Measurements from ENCODE around the gene RIN2.

Gene RIN2, protein sequence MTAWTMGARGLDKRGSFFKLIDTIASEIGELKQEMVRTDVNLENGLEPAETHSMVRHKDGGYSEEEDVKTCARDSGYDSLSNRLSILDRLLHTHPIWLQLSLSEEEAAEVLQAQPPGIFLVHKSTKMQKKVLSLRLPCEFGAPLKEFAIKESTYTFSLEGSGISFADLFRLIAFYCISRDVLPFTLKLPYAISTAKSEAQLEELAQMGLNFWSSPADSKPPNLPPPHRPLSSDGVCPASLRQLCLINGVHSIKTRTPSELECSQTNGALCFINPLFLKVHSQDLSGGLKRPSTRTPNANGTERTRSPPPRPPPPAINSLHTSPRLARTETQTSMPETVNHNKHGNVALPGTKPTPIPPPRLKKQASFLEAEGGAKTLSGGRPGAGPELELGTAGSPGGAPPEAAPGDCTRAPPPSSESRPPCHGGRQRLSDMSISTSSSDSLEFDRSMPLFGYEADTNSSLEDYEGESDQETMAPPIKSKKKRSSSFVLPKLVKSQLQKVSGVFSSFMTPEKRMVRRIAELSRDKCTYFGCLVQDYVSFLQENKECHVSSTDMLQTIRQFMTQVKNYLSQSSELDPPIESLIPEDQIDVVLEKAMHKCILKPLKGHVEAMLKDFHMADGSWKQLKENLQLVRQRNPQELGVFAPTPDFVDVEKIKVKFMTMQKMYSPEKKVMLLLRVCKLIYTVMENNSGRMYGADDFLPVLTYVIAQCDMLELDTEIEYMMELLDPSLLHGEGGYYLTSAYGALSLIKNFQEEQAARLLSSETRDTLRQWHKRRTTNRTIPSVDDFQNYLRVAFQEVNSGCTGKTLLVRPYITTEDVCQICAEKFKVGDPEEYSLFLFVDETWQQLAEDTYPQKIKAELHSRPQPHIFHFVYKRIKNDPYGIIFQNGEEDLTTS

DNA sequence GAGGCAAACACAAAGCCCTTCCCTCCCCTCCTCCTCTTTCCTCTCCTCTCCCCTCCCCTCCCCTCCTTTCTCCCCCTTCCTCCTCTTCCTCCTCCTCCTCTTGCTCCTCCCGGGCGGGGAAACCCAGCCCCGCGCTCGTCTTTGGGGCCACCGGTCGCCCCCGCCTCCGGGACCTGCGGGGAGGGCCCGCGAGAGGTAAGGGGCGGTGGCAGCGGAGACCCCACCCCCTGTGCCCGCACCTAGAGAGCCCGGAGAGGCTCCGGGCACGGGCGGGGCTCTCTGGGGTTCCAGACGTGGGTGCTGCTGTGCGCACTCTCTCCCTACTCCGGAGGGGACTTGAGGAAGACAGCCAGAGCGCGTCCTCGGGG lies at the start of gene RIN2:
Gene RIN2, plus strand, starts transcription at position 126 of the 368 bp plus-strand sequence. CDS start 131,344 bp downstream, outside the sequence.
- no peak for DNase-seq (ENCODE audit: low read depth)

DNA sequence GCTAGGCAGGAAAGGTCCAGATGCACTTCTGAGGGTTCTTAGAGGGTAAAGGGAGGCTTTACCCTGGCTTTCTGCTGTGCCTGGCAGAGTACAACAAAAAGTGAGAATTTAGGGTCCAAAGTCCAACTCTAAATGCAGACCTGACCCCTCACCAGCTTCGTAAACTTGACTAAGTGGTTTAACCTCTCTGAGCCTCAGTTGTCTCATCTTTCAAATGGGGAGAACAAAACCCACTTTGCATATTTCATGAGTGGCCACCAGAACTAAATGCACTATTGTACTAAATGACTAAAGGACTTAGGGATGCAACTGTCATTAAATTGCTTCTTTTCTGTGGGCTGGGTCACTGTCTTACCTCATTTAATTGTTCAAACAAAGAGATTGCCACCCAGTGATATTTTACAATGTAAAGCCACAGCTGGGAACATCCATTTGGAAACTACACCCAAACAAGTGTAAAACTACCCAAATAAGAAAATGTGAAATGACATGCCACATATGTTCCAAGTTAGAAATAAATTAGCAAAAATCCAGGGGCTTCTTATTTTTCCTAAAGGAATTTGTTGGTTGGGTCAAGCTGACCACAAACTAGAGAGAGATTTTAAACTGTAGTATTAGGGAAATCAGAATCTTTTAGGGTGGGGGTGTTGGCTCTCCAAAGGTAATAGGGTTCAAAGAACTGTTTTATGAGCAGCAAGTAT lies 48.3 kb upstream of the RIN2 start:
- DNase-seq (ENCODE audit: low read depth) = no peak

DNA sequence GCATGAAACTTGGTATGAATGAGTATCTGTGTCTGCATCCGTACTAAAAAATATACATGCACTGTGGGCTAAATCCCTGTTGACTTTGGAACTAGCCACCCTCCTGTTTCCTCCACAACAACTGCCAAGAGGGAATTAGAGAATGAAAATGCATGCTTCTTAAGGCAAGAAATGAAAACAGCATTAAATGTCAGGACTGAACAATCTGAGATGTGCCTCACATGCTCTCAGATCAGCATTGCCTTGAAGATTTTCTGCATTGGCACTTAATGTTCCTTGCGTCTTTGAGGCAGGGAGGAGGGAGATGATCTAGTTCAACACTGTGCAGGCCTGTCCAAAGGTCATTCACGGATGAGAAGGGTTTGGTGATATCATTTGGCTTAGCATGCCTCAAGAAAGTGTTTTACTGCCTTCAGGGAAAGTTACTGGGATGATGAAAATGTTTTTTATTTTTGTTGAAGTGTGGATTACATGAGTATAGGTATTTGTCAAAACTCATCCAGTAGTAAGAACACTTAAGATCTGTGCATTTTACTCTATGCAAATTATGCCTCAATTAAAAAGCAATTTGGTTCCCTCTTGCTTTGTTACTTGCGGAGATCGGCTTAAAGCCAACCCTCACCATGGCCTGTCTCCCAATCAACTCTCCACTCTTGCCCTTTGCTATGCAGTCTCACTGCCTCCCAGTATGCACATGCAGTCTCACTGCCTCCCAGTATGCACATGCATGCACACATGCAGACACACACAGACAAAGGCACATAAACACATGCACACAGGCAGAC lies 47.5 kb upstream of the RIN2 start:
- no peak for DNase-seq (ENCODE audit: low read depth)

DNA sequence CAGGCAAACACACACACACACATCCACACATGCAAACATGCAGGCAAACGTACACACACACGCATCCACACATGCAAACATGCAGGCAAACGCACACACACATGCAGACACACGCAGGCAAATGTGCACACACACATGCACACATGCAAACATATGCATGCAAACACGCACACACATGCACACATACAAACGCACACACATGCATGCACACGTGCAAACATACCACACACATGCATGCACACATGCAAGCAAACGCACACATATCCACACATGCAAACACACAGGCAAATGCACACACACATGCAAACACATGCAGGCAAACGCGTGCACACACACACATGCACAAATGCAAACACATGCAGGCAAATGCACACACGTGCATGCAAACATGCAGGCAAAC lies 46.9 kb upstream of the RIN2 start:
- no peak for DNase-seq (ENCODE audit: low read depth)

DNA sequence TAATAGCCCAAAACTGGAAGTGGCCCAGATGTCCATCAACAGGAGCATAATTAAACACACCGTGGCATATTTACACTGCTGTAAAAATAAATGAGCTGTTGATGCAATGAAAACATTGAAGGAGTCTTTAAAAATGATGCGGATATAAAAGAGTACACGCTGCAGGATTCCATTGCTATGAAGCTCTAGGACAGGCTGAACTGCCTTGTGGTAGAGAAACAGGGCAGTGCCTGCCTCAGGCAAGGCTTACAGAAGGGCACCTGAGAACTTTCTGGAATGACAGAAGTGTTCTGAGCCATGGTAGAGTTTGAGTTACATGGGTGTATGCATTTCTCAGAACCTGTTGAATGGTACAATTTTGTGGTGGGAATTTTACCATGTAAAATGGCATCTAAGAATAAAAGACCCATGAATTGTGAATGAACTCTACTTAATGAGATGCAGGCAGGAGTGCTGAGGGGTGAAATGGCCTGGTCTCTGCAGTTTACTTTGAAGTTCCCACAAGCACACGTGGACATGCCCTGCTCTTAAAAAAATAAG lies 45.3 kb upstream of the RIN2 start:
- no peak for DNase-seq (ENCODE audit: low read depth)

DNA sequence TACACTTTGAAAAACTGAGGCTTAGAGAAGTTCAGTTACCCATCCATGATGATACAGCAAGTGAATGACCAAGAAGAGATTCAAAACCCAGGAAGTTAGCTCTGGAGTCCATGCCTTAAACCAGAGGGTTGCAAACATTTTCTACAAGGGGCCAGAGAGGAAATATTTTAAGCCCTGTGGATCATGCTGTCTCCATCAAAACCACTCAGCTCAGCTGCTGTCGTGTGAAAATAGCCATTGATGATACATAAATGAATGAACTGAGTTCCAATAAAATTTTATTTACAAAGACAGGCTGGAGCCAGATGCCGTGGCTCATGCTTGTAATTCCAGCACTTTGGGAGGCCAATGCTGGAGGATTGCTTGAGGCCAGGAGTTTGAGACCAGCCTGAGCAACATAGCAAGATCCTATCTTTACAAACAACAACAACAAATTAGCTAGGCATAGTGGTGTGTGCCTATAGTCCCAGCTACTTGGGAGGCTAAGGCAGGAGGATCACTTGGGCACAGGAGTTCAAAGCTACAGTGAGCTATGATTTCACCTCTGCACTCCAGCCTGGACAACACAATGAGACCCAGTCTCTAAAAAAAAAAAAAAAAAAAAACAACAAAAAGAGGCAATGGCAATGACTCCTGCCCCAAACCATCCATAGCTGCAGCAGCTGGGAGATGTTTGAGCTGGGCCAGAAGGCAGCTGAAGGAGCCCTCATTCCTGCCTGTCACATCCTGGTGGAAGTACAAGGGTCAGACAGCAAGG lies 44.1 kb upstream of the RIN2 start:
- no peak for DNase-seq (ENCODE audit: low read depth)

DNA sequence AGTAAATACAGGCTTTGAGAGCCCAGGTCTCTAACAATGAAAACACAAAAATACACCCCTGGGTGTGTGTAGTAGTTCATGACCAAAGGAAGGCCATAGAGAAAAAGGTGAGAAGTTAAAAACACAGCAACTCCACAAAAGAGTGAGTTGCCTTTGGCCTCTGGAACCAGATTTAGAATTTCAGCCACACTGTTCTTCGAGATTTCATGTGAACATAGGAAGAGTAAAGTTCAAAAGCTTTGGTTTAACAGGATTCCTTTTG lies 43.5 kb upstream of the RIN2 start:
- no peak for DNase-seq (ENCODE audit: low read depth)

DNA sequence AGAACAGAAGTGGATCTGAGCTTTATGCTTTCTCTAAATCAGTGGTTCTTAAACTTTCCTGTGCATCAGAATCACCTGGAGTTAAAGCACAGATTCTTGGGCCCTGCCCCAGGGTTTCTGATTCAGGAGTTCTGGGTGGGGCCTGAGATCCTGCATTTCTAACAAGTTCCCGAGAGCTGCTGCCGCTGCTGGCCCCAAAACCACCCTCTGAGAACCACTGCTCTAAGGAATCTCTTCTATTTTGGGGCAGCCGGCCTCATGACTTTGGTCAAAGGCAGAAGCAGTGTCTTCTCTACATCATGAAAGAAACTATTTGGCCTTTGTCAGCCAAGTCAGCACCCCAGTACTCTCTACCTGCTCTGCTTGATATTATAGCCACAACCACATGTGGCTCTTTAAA lies 42.1 kb upstream of the RIN2 start:
- no peak for DNase-seq (ENCODE audit: low read depth)

DNA sequence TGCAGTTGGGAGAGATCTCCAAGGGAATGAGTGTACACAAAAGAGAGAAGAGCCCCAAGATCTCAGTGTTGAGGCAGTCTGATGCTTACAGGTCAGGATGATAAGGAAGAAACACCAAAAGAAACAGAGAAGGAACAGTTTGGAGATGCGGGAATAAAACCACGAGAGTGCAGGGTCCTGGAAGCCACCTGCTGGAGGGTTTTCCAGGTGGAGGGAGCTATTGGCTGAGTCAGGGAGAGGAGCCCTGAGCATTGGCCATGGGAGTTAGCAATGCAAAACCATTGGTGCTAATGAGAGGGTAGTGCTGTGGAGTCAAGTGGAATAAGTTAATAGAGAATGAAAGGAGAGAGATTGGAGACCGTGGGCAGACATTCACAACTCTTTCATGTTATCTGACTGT lies 39.2 kb upstream of the RIN2 start:
- no peak for DNase-seq (ENCODE audit: low read depth)

DNA sequence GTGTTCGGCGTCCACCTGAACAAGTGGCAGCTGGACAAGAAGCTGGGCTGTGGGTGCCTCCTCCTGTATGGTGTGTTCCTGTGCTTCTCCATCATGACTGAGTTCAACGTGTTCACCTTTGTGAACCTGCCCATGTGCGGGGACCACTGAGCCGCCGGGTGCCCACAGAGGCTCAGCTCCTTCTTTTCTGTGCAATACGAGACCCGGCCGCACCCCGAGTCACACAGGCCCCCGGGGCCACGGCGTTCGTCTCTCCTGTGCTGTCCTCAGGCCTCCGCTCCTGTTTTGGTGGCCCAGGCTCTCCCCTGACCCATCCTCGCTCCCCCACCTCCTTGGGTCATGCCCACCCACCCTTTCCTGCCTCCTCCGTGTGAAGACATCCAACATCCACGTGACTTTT lies 37.1 kb upstream of the RIN2 start:
- DNase-seq (ENCODE audit: low read depth) = no peak

DNA sequence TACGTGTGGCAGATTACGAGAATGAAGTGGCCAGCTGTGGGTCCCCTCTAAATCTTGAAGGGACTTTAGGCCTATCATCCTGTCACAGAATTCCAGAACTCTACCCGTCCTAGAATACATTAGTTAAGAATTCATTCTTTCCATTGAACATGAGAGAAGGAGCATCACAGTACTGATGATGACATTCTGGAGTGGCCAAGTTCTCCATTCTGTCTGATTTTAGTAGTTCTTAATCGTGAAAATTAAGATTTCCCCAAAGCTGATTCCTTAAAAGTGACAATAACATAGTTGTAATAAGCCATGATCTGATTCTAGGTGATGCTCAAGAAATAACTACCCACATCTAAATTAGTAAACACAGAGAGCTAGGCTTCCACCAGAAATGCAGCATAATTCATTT lies 35.0 kb upstream of the RIN2 start:
- DNase-seq (ENCODE audit: low read depth) = no peak

DNA sequence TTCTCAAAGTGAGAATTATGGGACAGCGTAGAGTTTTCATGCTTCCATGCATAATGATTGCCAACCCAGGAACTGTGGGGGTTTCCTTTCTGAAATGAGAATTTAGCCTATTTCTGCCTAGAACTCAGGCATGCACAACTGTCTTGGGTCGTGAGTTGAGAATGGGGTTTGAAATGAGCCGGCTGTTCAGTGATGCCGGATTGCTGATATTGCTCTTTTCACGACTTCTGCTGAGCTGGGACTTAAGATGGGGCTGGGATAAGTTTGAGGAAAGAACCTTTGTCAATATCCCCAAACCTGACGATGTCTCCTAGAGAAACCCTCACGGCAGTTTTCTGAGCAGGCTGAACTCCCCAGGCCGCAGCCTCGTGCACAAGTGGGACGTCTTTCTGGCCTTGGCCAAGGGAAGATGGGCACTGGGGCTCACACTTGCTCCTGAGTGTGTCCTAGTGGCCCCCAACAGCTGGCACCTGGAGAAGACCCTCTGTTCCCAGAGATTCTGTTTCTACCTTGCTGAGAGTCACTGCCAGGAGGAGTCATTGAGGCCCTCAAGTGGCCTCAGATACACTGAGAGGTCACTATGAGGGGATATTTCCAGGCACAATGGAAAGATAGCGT lies 34.1 kb upstream of the RIN2 start:
- no peak for DNase-seq (ENCODE audit: low read depth)

DNA sequence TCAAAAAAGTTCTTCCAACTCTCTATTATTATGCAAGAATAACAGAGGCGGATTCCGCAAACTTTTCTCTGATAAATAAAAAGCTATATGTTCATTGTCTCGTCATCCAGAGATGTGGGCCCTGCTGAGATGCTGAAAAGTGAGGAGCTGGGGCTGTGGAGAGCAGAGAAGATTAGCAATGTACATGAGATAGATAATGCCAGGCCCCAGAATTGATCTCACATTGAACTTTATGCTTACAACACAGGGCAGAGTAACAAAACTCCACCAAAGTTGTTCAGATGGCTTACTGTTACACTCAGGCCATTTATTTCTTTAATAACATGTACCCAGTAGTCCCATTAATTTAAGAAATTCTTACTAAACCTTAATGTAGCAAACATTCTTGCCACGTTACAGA lies 32.7 kb upstream of the RIN2 start:
- no peak for DNase-seq (ENCODE audit: low read depth)

DNA sequence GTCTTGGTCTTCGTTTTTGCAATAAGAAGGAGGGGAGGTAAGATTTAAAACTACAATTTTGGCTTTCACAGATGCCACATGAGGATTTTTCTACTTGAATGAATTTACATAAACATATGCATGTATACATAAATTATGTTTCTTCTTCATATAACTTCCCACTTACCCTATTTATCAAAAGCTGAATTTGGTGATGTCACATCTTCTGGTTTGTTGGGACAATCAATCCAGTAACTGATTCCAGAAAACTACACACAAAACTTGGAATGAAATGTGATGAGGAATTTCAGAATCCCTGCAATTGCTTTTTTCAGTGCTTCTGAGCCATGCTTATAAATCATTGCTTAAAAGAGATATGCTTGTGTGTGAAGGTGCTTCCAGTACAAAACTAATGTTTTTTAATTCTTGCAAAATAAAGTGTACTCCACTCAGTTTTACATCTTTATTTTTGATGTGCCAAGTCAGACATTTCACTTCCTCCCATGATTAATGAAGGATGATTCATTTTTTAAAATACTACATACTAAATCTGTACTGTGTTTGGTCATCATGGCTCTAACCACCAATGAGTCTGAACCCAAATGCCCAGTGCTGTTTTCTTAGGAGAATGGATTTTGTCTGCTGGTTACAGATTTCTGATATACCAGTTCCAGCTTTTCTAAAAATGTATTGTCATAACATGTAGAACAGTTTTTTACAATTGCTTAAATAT lies 32.1 kb upstream of the RIN2 start:
- DNase-seq (ENCODE audit: low read depth) = no peak

DNA sequence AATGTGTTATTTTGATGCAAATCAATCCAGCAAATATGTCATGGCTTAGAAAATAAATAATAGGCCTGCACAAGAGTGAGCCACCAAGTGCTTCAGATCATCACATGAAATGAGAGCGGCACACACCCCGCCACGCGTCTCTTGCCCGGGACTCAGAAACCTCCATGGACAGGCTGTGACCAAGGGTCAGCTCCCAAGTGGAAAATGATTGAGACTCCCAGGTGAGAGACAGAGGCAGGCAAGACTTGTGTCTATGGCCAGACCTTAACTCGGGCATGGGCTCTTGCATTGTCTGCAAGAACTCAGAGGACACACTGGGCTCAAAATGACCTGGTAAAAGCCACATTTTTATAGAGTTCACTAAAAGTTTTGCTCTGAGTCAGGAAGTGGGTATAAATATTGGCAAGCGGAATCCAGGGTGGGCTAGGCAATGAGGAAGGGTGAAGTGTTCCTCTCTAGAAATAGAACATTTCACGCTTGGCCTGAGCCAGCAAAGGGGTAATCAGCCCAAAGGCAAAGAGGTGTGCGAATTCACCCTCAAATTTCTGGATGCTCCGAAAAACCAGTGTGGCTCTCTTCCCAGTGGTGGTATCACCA lies 30.7 kb upstream of the RIN2 start:
- DNase-seq (ENCODE audit: low read depth) = no peak

DNA sequence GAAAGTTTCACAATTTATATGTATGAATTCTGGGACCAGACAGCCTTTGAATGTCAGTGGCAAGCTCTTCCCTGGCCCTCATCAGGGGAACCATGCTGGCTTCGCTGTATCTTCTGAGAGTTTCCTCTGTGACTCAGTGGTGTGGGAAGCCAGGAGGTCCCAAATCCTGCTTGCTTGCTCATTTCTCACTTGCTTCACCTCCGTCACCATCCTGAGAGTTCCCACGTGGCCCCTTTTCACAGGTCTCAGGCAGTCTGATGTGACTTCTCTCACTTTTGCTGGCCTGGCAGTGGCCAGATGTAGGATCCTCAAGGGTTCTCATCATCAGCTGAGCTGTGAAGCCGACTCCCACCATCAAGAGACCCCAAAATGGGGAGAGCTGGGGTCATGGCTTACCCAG lies 28.4 kb upstream of the RIN2 start:
- DNase-seq (ENCODE audit: low read depth) = no peak

DNA sequence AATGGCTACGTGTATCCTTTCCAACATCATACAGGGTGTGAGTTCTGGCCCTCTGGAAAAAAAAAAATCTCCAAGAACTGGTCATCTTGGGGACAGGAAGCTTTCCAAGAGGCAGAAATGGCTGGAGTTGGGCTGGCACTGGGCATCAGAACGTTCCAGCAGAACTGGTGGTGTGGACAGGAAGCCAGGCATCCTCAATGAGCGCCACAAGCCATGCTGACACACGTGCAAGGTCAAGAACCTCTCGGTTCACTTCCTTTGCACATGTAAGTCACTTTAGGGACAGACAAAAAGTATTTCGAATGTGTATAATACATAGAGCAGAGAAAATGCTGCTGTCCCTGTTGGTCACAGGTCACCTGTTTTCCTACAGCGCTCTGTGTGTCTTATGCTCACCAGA lies 27.4 kb upstream of the RIN2 start:
- no peak for DNase-seq (ENCODE audit: low read depth)

DNA sequence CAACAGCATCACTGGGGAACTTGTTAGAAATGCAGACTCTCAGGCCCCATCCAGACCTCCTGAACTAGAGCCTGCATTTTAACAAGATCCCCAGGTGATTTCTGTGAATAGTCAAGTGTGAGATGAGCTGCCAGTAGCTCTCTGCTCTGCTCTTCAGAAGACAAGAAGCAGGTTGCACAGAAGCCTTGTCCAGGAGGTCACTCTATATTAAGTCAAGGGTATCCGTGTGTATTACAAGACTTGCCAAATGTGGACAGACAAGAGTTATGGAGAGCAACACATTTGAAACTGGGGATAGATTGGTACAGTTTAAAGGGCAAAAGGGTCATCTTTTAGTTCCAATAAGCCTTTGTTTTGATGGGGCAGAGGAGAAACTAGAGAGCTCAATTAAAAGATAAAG lies 23.2 kb upstream of the RIN2 start:
- no peak for DNase-seq (ENCODE audit: low read depth)

DNA sequence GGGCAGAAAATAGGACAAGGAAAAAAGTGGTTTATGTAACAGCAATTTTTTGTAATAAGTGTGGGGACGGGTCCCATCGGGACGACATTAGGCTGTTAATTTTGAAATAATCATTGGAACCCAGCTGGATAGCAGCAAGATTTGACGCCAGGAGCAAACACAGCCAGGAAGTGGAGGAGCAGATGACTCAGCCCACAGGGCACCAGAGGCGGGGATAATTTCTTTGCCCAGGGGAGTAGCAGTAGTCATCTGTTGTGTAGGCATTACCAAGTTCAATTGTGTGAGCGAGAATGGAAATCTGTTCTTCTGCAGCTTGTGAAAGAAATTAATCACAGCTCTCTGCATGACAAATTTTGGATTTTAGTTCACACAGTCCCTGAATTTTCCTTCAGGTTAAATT lies 22.6 kb upstream of the RIN2 start:
- no peak for DNase-seq (ENCODE audit: low read depth)

DNA sequence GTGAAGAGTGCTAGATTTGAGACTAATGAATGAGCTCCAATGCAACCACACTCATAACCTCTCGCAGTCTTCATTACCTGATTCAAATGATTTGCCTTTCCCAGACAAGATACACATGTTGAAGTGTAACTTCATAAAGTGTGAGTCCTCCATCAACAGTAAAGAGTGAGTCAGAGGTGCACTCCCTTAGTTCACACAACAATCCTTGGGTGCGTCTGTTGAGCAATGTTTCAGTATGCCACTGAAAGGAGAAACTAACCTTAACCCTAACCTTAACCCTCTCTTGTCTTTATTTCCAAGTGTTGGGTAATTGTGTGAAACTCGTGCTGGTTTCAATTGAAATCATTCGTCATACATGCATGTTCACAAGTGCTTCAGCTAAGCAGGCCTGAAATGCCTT lies 21.0 kb upstream of the RIN2 start:
- DNase-seq (ENCODE audit: low read depth) = no peak
